HG02588 (cell line): ENCODE data around the gene CFD.
"Not testable (repeated sequence)": the region's sequence is repeated elsewhere in the genome, so short reads cannot be mapped to it uniquely, and the experiment has no call there.

Source experiments
- ATAC-seq: cut with Tn5 transposase; IDR thresholded peaks from one replicate; pipeline ENCODE4 v1.9.1; 2021; ENCODE audit warnings: mild to moderate bottlenecking, moderate library complexity; ENCODE audit not compliant: unreplicated experiment

Gene CFD

GRCh38 chr19:825897-826644, 33.4 kb upstream of the CFD start:
- ATAC-seq, result no peak

- ATAC-seq, result no peak
Measured at GRCh38 chr19:827314-827709, 32.2 kb upstream of the CFD start.

GRCh38 chr19:827710-828321, 31.6 kb upstream of the CFD start, which contains the start of gene AZU1:
Gene AZU1, plus strand, starts transcription at chr19:827837. Its CDS starts 10 bp downstream, at chr19:827847.
- ATAC-seq, result no peak

GRCh38 chr19:829129-829758, 30.2 kb upstream of the CFD start:
- no peak for ATAC-seq

- ATAC-seq, result no peak
Measured at GRCh38 chr19:831407-832369, 27.8 kb upstream of the CFD start.

GRCh38 chr19:834216-834615, 25.2 kb upstream of the CFD start:
- no peak for ATAC-seq

- no peak for ATAC-seq
Measured at GRCh38 chr19:835210-835810, 24.2 kb upstream of the CFD start.

GRCh38 chr19:840519-841206, 18.8 kb upstream of the CFD start, which contains the start of gene PRTN3:
Gene PRTN3, plus strand, starts transcription at chr19:840999. Its CDS starts 10 bp downstream, at chr19:841009.
- ATAC-seq, result no peak

GRCh38 chr19:842802-843179, 16.7 kb upstream of the CFD start:
- not testable (repeated sequence) for ATAC-seq

GRCh38 chr19:843180-843835, 16.2 kb upstream of the CFD start:
- no peak for ATAC-seq

- ATAC-seq, result no peak
Measured at GRCh38 chr19:843836-844545, 15.5 kb upstream of the CFD start.

GRCh38 chr19:844546-844971, 14.9 kb upstream of the CFD start:
- ATAC-seq, result no peak

GRCh38 chr19:845707-846521, 13.6 kb upstream of the CFD start:
- ATAC-seq, result no peak

GRCh38 chr19:848386-848921, 11.0 kb upstream of the CFD start:
- ATAC-seq, result no peak

GRCh38 chr19:849195-849594, 10.3 kb upstream of the CFD start:
- not testable (repeated sequence) for ATAC-seq

GRCh38 chr19:850221-850978, 9.1 kb upstream of the CFD start:
- no peak for ATAC-seq

- ATAC-seq, result no peak
Measured at GRCh38 chr19:850979-851335, 8.5 kb upstream of the CFD start.
